ENCODE measurements around the gene FBXO24. TPM values are rescaled to one million over a fixed set of nuclear protein-coding genes. Genes with fewer than 3 reads are reported as not detected.

FBXO24 gene
- total RNA-seq, 2 experiments from 2014 or later: 0.16 to 1.7 TPM

- Histone ChIP-seq H3K4me2 (ENCODE audit: low read length) (no peak overlapping the region), H4K20me1 (ENCODE audit: insufficient read depth, low read length) (no peaks in the 10 kb centered on the region), H3K4me1 (ENCODE audit: insufficient read depth, low read length, poor library complexity, severe bottlenecking) (peaks cover 1% of the 10 kb centered on the region), H3K9me3 (ENCODE audit: low read length) (no peaks in the 10 kb centered on the region), H3K36me3 (ENCODE audit: insufficient read depth, low read length) (peaks cover 78% of the 10 kb centered on the region), H3K27ac (ENCODE audit: low read depth, low read length, poor library complexity, severe bottlenecking) (no peak overlapping the region), H3K79me2 (ENCODE audit: insufficient read depth, low read depth, low read length) (no peaks in the 10 kb centered on the region), H2AFZ (ENCODE audit: low read length) (no peak overlapping the region), H3K4me3 (ENCODE audit: low read depth, low read length, poor library complexity, severe bottlenecking) (no peak overlapping the region), H3K9me2 (ENCODE audit: insufficient read depth, low read length) (no peaks in the 10 kb centered on the region)
- no peak for DNase-seq (ENCODE audit: low spot score)
- intact Hi-C loops (cut with micrococcal nuclease; ENCODE audit: unreplicated experiment): no loop called here
- TF ChIP-seq EZH2phosphoT487 (IDR thresholded peaks at IDR 0.05; ENCODE audit: borderline replicate concordance, low read depth, low read length) (no peak), CTCF (conservative IDR thresholded peaks at IDR 0.05; ENCODE audit: low read length) (no peak)
- POLR2A ChIA-PET: no interaction called here
- CTCF ChIA-PET (ENCODE audit: unreplicated experiment): no interaction called here
- BruUV-seq (replicated peaks): no TSS peak
These were observed 9.0 kb upstream of the FBXO24 start for GRCh38 chr7:100577103-100577502.

GRCh38 chr7:100577507-100577906 is 8.6 kb upstream of the FBXO24 start:
- no peaks in the 10 kb centered on the region for H3K9me2 ChIP-seq (ENCODE audit: insufficient read depth, low read length)
- no peak overlapping the region for H3K27ac ChIP-seq (ENCODE audit: low read depth, low read length, poor library complexity, severe bottlenecking)
- peaks cover 2% of the 10 kb centered on the region; the same call in 1 of the 2 replicates for H3K79me2 ChIP-seq (ENCODE audit: insufficient read depth, low read depth, low read length)
- H2AFZ ChIP-seq (ENCODE audit: low read length): no peak overlapping the region
- peaks cover 82% of the 10 kb centered on the region for H3K36me3 ChIP-seq (ENCODE audit: insufficient read depth, low read length)
- no TSS peak for BruUV-seq (replicated peaks)
- intact Hi-C loops (cut with micrococcal nuclease; ENCODE audit: unreplicated experiment): no loop called here
- no peaks in the 10 kb centered on the region for H3K9me3 ChIP-seq (ENCODE audit: low read length)
- DNase-seq (ENCODE audit: low spot score): no peak
- ChIA-PET POLR2A (no interaction called here), CTCF (ENCODE audit: unreplicated experiment) (no interaction called here)
- no peaks in the 10 kb centered on the region for H3K4me1 ChIP-seq (ENCODE audit: insufficient read depth, low read length, poor library complexity, severe bottlenecking)
- TF ChIP-seq EZH2phosphoT487 (IDR thresholded peaks at IDR 0.05; ENCODE audit: borderline replicate concordance, low read depth, low read length) (no peak), CTCF (conservative IDR thresholded peaks at IDR 0.05; ENCODE audit: low read length) (no peak)
- no peak overlapping the region for H3K4me3 ChIP-seq (ENCODE audit: low read depth, low read length, poor library complexity, severe bottlenecking)
- H4K20me1 ChIP-seq (ENCODE audit: insufficient read depth, low read length): no peaks in the 10 kb centered on the region
- H3K4me2 ChIP-seq (ENCODE audit: low read length): no peak overlapping the region

GRCh38 chr7:100578246-100579183 is 7.6 kb upstream of the FBXO24 start:
- BruUV-seq (replicated peaks): no TSS peak
- no peak overlapping the region for H2AFZ ChIP-seq (ENCODE audit: low read length)
- no peaks in the 10 kb centered on the region for H3K9me2 ChIP-seq (ENCODE audit: insufficient read depth, low read length)
- H3K4me2 ChIP-seq (ENCODE audit: low read length): no peak overlapping the region
- no peaks in the 10 kb centered on the region for H3K9me3 ChIP-seq (ENCODE audit: low read length)
- POLR2A ChIA-PET: interaction anchor here (0.7 kb wide), 1 partner anchor 58 kb away, joined by 7 read pairs; no protein-coding TSS in a partner anchor
- CTCF ChIA-PET (ENCODE audit: unreplicated experiment): no interaction called here
- peaks cover 86% of the 10 kb centered on the region for H3K36me3 ChIP-seq (ENCODE audit: insufficient read depth, low read length)
- H3K4me3 ChIP-seq (ENCODE audit: low read depth, low read length, poor library complexity, severe bottlenecking): no peak overlapping the region
- no peak overlapping the region for H3K27ac ChIP-seq (ENCODE audit: low read depth, low read length, poor library complexity, severe bottlenecking)
- H3K79me2 ChIP-seq (ENCODE audit: insufficient read depth, low read depth, low read length): peaks cover 5% of the 10 kb centered on the region; the same call in 1 of the 2 replicates
- H3K4me1 ChIP-seq (ENCODE audit: insufficient read depth, low read length, poor library complexity, severe bottlenecking): peaks cover 10% of the 10 kb centered on the region
- DNase-seq (ENCODE audit: low spot score): no peak
- TF ChIP-seq EZH2phosphoT487 (IDR thresholded peaks at IDR 0.05; ENCODE audit: borderline replicate concordance, low read depth, low read length) (no peak), CTCF (conservative IDR thresholded peaks at IDR 0.05; ENCODE audit: low read length) (no peak)
- intact Hi-C loops (cut with micrococcal nuclease; ENCODE audit: unreplicated experiment): no loop called here
- H4K20me1 ChIP-seq (ENCODE audit: insufficient read depth, low read length): no peaks in the 10 kb centered on the region
